ENCODE results near the gene CGN.

CGN gene

DNA sequence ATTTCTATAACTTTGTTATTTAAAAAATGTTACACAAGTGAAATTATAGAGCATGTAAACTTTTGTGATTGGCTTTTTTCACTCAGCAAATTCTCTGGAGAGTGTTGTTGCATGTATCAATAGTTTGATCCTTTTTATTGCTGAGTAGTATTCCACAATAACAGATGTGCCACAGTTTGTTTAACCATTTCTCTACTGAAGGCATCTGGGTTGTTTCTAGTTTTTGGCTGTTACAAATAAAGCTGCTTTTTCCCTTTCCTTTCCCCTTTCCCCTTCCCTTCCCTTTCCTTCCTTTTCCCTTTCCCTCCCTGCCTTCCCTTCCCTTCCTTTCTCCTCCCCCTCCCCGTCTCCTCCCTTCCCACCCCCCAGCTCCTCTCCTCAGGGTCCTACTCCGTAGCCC, 44.9 kb downstream of the CGN start:
- DNase-seq, result no peak

- no peak for DNase-seq
Observed at GRCh38 chr1:151562661-151563060, 51.5 kb downstream of the CGN start.

DNA sequence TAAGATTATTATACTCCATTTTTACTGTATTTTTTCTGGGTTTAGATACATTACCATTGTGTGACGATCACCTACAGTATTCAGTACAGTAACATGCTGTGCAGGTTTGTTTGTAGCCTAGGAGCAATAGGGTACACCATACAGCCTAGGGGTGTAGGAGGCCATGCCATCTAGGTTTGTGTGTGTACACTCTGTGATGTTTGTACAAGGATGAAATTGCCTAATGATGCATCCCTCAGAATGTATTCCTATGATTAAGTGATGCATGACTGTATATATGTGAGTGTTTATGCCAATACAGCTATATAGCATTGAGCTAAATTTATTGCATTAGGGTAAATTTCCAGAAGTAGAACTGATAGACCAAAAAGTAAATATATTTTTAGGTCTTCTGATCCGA, 52.2 kb downstream of the CGN start:
- no peak for DNase-seq

- no peak for DNase-seq
Observed at GRCh38 chr1:151565502-151566189, 54.5 kb downstream of the CGN start.

GRCh38 chr1:151568626-151569088, 57.5 kb downstream of the CGN start:
- no peak for DNase-seq

- DNase-seq, result no peak
Observed at GRCh38 chr1:151570819-151571218, 59.6 kb downstream of the CGN start.

DNA sequence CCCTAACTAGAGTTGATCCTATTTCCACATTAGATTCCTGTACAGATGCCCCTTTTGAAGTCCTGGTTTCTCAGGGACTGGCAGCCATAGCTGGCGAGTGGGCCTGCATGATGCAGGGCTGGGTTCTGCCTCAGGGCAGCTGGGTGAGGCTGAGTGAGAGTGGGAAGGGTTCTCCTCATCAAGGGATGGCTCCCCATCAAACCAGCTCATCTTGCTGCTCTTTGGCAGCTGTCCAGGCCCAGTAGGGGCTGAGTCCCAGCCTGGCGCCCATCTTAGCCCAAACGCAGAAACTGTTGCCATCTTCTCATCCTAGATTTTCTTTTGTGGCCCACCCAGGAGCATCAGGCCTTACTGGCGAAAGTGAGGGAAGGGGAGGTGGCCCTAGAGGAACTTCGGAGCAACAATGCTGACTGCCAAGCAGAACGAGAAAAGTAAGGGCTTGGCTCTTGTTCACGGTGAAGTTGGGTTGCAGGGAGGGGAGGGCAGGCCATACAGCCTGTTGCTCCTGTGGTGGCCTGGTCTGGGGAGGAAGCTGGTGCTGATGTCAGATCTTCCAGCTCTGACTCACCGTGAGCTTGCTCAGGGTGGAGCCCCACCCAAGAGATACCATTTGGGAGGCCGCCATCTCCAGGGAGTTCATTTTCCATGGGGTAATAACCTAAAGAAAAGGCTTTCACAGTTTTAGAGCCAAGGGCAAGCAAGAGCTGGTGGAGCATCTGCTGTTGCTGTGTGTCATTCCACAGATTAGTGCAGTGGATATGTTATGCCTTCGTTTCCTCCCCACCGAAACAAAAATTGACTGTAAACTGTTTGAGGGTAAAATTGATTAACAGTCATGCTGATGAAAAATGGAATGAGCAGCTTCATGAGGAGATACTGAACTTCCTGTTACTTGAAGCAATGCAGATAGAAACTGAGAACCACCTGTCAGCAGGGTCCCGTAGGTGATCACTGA, 63.7 kb downstream of the CGN start:
- no peak for DNase-seq

DNA sequence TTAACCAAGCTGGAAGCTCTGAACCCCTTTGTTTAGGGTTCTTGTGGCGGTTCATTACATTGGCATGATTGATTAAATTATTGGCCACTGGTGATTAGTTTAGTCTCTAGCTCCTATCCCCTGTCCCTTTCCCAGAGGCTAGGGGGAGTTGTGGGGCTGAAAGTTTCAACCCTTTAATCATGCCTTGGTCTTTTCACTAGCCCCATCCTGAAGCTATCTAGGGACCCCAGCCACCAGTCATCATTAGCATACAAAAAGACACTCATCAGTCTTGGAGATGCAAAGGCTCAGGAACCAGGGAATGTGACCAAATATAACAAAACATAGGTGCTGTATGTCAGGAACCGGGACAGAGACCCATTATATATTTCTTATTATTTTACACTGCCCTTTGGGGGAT, 66.0 kb downstream of the CGN start:
- DNase-seq, result no peak

DNA sequence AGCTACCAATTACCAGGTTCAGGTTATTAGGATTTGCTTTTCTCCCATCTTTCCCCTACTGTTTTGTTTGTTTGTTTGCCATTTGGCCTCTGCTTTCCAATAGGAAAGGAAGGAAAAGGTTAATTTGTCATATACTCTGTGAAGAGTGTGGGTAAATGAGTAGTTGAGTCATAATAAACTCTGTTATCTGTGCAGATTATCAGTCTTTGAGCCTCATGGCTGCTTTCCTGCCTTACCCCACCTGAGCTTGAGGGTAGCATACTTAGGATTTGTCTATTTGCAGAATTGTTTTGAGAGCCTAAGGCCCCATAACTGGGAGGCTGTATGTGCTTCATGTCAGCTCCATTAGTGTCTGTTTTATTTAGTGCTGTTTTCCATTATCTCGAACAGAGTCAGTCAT, 67.8 kb downstream of the CGN start:
- no peak for DNase-seq

- no peak for DNase-seq
Observed at GRCh38 chr1:151579436-151580225, 68.4 kb downstream of the CGN start.

DNA sequence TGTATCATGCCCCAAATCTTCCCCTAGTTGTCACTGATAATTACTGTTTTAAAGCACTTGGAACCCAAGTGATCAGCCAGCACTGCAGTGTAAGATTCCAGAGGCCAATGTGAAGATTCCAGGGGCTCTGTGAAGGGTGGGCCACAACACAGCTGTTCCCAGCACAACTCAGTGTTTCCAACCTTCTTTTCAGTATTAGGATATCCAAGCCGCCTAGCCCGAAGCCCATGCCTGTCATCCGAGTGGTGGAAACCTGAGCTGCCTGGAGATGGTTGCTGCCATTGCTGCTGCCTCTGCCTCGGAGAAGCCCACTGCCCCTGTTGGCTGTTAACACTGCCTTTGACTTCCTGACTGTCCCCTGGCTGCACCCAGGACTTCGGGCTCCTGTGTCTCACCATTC, 70.3 kb downstream of the CGN start:
- no peak for DNase-seq

- no peak for DNase-seq
Observed at GRCh38 chr1:151581921-151582320, 70.7 kb downstream of the CGN start.

DNA sequence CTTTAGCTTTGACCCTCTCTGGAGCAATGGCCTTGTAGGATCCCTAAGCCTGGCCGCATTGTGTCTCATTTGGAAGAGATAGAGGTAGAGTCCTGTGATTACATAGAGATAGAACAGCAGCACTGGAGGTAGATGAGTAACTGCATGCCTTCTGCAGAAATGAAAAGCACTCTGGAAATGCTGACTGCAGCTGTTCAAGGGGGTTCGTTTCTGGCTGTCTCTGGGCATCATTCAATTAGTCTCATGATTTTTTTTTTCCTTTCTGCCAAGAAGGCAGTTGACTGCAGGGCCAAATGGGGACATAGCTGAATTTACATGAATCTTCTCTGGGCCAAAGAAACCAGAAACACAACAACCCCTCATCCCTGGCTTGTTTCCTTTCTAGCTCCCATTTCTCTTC, 72.6 kb downstream of the CGN start:
- no peak for DNase-seq

DNA sequence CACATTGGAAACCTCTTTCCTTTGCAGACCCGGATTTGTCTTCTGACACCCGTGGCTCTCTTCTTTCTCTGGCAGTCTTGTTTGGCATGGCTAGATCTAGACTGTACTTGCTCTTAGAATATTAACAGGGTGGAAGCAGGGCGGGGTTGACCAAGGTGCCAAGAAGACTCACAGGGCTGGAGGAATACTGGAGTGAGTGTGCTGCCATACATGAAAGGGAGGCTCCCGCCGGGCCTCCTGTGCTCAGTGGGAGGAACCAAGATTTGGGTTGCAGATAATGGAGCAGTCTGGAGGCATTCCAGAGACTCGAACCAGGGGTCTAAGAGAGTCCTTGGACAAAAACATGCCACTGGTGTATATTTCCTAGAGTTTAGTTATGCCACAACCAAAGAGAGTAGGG, 73.1 kb downstream of the CGN start:
- no peak for DNase-seq

- DNase-seq, result no peak
Observed at GRCh38 chr1:151584780-151585179, 73.6 kb downstream of the CGN start.

DNA sequence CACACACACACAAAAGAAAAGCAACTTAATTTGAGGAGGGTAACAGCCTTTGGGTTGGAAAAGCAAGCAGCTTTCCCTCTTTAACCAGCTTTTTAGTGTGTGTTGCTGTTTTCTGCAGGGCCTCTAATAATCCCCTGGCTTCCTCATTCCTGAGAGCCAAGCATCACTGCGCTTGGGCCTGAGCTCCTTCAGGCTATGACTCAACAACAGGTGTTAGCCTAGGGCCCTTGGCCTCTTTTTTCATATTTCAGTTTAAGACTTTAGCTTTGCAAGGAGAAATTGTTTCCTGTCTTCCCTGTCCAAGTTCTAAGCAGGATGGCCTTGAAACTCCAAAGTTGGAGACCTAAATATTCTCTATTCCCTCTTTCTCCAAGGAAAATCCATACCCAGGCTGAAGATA, 74.4 kb downstream of the CGN start:
- no peak for DNase-seq
